Thyroid gland (tissue), 4 donors: ENCODE results near the gene TFCP2L1.

Experiments used
- POLR2A ChIP-seq, 2 donors: fragments of 450-650 bp; IDR thresholded peaks; one replicate each; pipeline ENCODE4 v1.6.1; 2017; ENCODE audit warnings: antibody characterized with exemption in 2 of 2, mild to moderate bottlenecking in 2 of 2, moderate library complexity in 1 of 2
- TF ChIP-seq, protein P1 (sequence below), 6 experiments: fragments of 200-600 bp in 3 of 6; fragments of 450-650 bp in 3 of 6; sonication (generic) in 3 of 6; IDR thresholded peaks; one replicate each; pipeline ENCODE4 v1.5.1; 2016 to 2019; ENCODE audit warnings: antibody characterized with exemption in 6 of 6, mild to moderate bottlenecking in 2 of 6, inconsistent platforms in 1 of 6, moderate library complexity in 1 of 6

- TF ChIP-seq, protein P1, sequence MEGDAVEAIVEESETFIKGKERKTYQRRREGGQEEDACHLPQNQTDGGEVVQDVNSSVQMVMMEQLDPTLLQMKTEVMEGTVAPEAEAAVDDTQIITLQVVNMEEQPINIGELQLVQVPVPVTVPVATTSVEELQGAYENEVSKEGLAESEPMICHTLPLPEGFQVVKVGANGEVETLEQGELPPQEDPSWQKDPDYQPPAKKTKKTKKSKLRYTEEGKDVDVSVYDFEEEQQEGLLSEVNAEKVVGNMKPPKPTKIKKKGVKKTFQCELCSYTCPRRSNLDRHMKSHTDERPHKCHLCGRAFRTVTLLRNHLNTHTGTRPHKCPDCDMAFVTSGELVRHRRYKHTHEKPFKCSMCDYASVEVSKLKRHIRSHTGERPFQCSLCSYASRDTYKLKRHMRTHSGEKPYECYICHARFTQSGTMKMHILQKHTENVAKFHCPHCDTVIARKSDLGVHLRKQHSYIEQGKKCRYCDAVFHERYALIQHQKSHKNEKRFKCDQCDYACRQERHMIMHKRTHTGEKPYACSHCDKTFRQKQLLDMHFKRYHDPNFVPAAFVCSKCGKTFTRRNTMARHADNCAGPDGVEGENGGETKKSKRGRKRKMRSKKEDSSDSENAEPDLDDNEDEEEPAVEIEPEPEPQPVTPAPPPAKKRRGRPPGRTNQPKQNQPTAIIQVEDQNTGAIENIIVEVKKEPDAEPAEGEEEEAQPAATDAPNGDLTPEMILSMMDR (IDR thresholded peaks at IDR 0.05): no peak
- TF ChIP-seq POLR2A (IDR thresholded peaks at IDR 0.05): no peak
Observed at GRCh38 chr2:121291251-121291580, 6.2 kb upstream of the TFCP2L1 start.
